ENCODE data around the gene LTA.
A peak's percentile ranks its signal among the peaks of the same experiment; 100 is the strongest.

Gene LTA

GRCh38 chr6:31569861-31570536 is 2.1 kb upstream of the LTA start:
- DNase-seq = no peak

- no peak for DNase-seq
These were observed 1.4 kb downstream of the LTA start for GRCh38 chr6:31573239-31574105.

GRCh38 chr6:31574106-31575061 is 2.3 kb downstream of the LTA start:
- peak; percentile 84 for DNase-seq

GRCh38 chr6:31575335-31575901 is 3.3 kb downstream of the LTA start, which contains the start of gene TNF:
Gene TNF (plus strand): TSS chr6:31575565. CDS start chr6:31575742, 177 bp downstream.
- peak; percentile 93 for DNase-seq

GRCh38 chr6:31575952-31576685 is 4.0 kb downstream of the LTA start:
- DNase-seq = no peak

- DNase-seq = peak; percentile 78
These were observed 4.9 kb downstream of the LTA start for GRCh38 chr6:31576897-31577578.

GRCh38 chr6:31577579-31577966 is 5.5 kb downstream of the LTA start:
- DNase-seq = no peak

GRCh38 chr6:31578184-31579118 is 6.4 kb downstream of the LTA start:
- DNase-seq = no peak

- DNase-seq = no peak
These were observed 7.0 kb downstream of the LTA start for GRCh38 chr6:31579119-31579505.

GRCh38 chr6:31579546-31580437 is 7.7 kb downstream of the LTA start:
- DNase-seq = no peak

GRCh38 chr6:31580438-31580740 is 8.3 kb downstream of the LTA start:
- DNase-seq = no peak

- peak; percentile 99 for DNase-seq
These were observed 8.8 kb downstream of the LTA start for GRCh38 chr6:31580807-31581433.

- no peak for DNase-seq
These were observed 9.5 kb downstream of the LTA start for GRCh38 chr6:31581434-31582229.

- no peak for DNase-seq
These were observed 10.1 kb downstream of the LTA start, which contains the start of gene LTB for GRCh38 chr6:31582230-31582643. Gene LTB (minus strand): TSS chr6:31582424. CDS start chr6:31582417, 7 bp downstream.

GRCh38 chr6:31585491-31585890 is 13.4 kb downstream of the LTA start:
- no peak for DNase-seq

- DNase-seq = no peak
These were observed 13.9 kb downstream of the LTA start, which contains the start of gene LST1 for GRCh38 chr6:31586008-31586407. Gene LST1 (plus strand): TSS chr6:31586277. CDS start chr6:31587300, 1,023 bp downstream.

GRCh38 chr6:31586599-31587281 is 14.7 kb downstream of the LTA start:
- no peak for DNase-seq
